ENCODE results near the gene RIC3.
"Not testable (repeated sequence)": the region's sequence is repeated elsewhere in the genome, so short reads cannot be mapped to it uniquely, and the experiment has no call there.

RIC3 gene

DNA sequence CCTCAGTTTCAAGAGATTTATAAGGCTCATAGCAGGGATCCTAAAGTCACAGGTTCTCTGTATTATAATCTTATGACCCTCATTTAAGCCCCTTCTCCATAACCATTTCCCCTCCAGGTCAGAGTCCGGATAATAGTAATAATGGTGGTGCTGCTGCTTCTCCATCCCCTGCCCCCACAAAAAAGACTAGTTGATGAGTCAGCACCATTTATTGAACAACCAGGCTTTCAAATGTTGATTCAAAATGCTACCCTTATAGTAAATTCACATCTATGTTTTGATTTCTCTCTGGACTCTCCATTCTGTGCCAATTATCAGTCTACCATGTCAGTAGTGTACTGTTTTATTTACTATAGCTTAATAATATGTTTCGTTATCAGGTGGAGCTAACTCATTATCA is 17.6 kb upstream of the RIC3 start:
- DNase-seq = no peak

DNA sequence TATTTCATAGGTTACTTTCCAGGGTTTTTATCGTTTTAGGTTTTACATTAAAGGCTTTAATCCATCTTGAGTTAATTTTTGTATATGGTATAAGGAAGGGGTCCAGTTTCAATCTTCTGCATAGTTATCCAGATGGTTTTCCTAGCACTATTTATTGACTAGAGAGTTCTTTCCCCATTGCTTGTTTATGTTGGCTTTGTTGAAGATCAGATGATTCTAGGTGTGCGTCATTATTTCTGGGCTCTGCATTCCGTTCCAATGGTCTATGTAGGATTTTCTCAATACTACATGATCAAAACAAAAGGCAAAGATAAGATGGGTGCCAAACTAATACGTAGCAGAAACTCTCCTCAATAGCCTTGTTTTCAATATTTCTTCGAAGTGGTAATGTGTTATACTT is 14.3 kb upstream of the RIC3 start:
- no peak for DNase-seq

GRCh38 chr11:8180469-8180868 is 11.6 kb upstream of the RIC3 start:
- DNase-seq = no peak

GRCh38 chr11:8178297-8178696 is 9.5 kb upstream of the RIC3 start:
- DNase-seq = no peak

DNA sequence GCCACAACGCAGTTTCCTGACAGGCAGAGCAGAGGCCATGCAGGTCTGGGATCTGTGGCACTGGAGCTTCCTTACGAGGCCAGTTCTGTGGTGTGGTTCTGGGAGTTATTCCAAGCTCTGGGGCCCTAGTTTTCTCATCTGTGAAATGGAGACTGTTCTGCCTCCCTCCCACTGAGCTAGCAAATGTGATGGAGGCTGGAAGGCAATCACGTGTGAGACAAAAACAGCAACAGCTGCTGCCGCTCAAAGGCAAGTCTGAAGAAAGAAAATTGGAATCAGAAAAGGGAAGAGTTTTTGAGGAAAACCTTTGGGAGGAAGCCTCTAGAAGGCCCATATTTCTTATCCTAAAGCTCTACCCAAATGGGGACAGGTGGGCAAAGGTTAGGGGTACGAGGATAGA is 8.3 kb upstream of the RIC3 start:
- DNase-seq = no peak

DNA sequence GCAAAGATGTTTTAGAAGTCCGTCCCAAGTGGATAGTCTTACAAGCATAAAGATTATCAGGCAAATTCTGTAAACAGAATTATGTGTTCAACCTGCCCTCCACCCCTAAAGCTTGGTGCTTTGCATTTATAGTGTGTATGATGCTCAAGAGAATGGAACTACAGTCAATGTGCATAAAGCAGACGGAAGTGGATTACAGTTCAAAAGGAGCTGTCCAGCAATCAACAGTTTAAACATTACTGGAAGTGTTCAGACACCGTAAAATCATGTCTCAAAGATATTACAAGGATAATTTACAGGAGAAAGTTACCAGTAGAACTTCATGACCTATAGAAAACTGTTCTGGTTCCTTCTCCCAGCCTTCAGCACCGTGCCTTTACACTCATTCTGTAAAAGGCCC is 1.0 kb downstream of the RIC3 start:
- no peak for DNase-seq

- DNase-seq = no peak
These were observed 4.1 kb downstream of the RIC3 start for GRCh38 chr11:8164746-8165145.

- not testable (repeated sequence) for DNase-seq
These were observed 7.1 kb downstream of the RIC3 start for GRCh38 chr11:8161627-8162304.

GRCh38 chr11:8156877-8157276 is 11.9 kb downstream of the RIC3 start:
- DNase-seq = no peak

DNA sequence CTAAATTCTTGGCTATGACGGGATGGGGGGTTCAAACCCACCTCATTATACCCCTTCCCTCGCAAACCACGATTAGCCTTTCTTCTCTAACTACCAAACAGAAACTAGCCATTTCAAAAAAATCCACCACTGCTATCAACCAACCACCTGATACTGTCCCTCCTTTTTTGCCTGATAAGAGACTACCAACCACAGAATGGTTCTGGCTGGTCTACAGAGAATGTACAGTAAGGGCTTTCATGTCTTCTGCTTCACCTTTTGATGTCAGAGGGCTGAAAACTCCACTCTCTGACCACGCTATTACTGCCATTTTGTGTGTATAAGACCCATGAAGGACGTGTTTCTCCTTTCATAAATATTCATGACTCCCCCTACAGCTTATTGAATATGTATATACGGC is 19.1 kb downstream of the RIC3 start:
- no peak for DNase-seq

- no peak for DNase-seq
These were observed 30.3 kb downstream of the RIC3 start for GRCh38 chr11:8138526-8138925.

DNA sequence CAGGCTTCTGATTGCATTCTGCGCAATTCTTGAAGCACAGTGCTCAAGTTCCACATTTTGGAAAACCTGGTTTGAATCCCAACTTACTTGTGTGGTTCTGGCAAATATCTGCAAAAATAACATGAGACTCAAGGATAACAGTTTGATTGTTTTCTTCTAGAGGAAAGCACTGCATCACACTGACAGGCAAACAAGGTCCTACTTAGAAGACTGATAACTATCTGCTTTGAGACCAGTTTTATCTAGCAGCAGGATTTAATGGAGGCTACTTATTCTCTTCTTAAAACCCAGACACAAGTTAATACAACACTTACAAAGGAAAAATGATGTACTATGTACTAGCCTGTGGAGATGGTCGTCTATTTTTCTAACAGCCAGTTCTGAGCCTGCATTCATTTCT is 41.4 kb downstream of the RIC3 start:
- DNase-seq = no peak

DNA sequence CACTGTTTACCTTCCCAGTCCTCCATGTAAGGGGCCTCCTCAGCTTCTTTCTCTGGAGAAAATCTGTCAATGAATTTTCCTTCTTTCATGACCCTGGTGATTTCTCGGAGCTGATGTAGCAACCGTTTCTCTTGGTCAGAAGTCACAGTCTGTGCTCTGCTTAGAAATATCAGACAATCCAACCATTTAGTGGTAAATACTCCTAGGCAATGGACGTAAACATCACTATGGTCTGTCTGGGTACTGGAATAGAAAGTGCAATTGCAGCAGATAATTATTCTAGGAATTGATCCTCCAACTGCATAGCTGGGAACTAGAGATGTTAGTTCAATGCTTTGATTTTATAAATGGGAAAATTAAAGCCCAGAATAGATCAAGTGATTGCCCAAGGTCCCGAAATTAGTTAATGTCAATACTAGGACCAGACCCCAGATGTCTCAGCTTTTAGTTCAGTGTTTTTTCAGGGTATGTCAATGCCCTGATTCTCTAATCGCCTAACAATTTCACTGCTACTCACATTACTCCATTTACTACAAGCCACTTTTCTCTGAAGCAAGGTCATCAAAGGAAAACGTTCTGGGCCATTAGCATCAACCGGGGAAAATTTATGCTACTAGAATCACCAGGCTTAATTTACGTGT is 42.1 kb downstream of the RIC3 start:
- no peak for DNase-seq

GRCh38 chr11:8122173-8122764 is 46.6 kb downstream of the RIC3 start:
- no peak for DNase-seq

DNA sequence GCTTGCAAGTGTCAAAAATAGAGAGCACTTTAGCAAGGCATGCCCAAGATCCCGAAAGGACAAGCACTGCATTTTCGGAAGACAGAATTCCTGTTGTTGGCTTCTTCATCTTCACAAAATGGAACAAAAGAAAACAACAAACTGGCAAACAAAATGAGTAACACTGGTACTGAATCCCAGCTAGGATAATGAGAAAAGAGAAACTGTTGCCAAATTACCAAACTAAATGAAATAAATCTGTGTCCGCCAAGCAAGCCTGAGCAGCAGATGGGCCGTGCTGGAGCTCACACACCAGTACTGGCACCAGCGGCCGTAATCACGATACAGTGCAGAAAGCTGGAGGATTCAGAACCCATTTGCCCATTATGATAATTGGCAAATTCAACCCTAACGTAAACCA is 57.2 kb downstream of the RIC3 start:
- DNase-seq = no peak

- peak; percentile 14 for DNase-seq
These were observed 58.4 kb downstream of the RIC3 start for GRCh38 chr11:8110396-8110795.

DNA sequence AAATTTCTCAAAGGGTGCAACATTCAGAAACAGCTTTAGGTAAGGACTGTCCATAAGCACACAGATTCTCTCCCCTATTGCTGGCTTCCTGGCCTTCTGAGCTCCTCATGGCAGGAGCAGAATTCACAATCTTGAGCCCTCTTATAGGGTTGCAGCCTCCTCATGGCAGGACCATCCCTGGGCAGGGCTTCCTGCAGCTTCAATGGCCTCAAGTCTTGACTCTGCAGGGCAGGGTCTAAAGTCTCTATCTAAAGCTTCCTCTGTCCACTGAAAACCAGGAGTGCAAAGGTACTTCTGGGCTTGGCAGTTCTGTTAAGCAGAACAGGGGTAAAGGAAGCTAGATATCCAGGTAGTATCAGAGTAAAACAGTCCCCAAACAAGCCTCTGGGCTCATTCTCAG is 59.1 kb downstream of the RIC3 start:
- DNase-seq = no peak

- no peak for DNase-seq
These were observed 60.4 kb downstream of the RIC3 start for GRCh38 chr11:8108421-8108820.

DNA sequence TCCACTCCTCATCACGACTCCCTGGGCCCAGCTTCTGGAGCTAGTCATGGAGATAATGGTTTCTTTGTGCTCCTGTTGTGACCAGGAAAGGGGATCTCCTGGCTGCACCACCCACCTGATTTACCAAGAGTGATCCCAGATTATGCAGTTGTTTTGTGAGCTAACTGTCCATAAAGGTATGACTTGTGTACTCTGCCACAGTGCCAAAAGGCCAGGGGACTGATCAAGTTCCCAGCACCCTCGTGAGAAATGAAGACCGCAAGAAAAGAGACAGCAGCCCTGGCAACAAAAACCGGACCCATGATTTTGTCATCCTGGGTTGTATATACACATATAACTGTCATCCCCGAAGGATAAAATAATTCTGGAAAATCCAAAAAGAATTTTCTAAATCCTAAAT is 61.2 kb downstream of the RIC3 start:
- no peak for DNase-seq

GRCh38 chr11:8106679-8107078 is 62.1 kb downstream of the RIC3 start:
- no peak for DNase-seq

DNA sequence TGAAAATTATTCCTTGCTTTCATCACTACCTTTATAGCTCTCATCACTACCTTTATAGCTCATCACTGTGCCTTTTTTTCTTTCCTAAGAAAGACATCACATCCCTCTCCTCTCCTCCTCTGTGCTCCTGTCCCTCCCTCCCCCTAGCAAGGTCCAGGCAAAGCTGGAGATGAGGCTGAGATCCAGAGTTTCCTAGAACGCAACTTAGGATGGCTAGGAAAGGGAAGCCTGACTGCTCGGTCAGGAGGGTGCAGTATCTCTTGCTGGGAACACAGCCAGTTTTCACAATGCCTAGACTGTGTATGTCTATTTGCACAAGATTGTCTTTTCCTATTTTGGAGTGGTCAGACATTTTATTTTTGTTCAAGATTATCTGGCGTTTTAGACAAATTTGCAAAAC is 63.2 kb downstream of the RIC3 start:
- no peak for DNase-seq

DNA sequence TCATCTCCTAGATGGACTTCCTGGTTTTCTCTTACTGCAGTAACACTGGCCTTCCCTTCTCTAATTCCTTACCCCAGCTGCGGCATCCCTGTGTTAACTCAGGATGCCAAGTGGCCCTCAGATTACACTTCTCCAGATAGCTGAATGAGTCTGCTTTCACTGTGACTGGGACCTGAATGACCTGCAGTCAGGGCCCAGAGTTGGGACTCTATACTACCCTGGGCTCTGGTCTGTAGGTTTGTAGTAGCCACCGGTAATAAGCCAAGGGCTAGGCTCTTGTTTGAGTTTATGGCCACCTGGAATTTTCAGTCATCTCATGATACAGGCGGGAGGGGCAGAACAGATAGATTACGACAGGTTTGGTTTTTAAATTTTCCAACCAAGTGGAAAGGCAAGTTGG is 63.7 kb downstream of the RIC3 start:
- DNase-seq = no peak

DNA sequence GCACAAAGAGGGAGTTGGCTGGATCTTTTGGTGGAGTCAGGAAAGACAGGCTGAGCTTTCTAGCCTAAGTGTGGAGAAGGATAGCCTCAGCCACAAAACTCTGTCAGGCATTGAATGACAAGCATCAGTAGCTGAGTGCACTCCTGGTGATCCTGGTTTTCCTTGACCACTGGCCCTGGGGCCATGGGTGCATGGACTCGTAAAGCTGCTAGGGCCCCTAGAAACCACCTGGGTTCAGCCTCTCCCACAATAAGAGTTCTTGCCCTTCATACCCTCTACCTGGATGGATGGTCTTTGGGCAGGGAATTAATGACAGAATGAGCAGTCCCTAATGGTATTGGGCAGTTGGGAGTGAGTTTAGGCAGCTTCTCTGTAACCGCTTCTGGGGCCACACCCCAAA is 64.9 kb downstream of the RIC3 start:
- DNase-seq = no peak

GRCh38 chr11:8102965-8103364 is 65.9 kb downstream of the RIC3 start:
- DNase-seq = no peak

Data from NCI-H2029 treated with DMSO at 0.1 percent for 48 hours (cell line).